H1 (cell line): ENCODE measurements around the gene LRRK1. TPM values are rescaled to one million over a fixed set of nuclear protein-coding genes. Genes with fewer than 3 reads are reported as not detected.

Source experiments
- BCL11A ChIP-seq, 2 experiments: IDR thresholded peaks; one replicate each; pipeline ENCODE4 v1.6.1; 2011; ENCODE audit warnings: low read depth in 2 of 2, low read length in 2 of 2, mild to moderate bottlenecking in 2 of 2
- CEBPB ChIP-seq: IDR thresholded peaks from 2 replicates; pipeline ENCODE4 v1.6.1; 2012; ENCODE audit warnings: low read depth, low read length
- CHD7 ChIP-seq: fragments of 300-600 bp; sonication (generic); IDR thresholded peaks from 2 replicates; pipeline ENCODE4 v1.7.1; 2012; ENCODE audit warnings: low read length, moderate library complexity, mild to moderate bottlenecking, inconsistent platforms; ENCODE audit not compliant: insufficient replicate concordance
- EZH2 ChIP-seq: fragments of 200-600 bp; sonication (generic); IDR thresholded peaks from 2 replicates; pipeline ENCODE4 v1.7.1; 2012; ENCODE audit warnings: low read depth, mild to moderate bottlenecking, moderate library complexity, low read length, inconsistent platforms; ENCODE audit not compliant: severe bottlenecking
- JUN ChIP-seq: IDR thresholded peaks from 2 replicates; pipeline ENCODE4 v1.6.1; 2011; ENCODE audit warnings: low read depth, mild to moderate bottlenecking, improper control_type of control experiment, low read length
- PHF8 ChIP-seq: fragments of 200-600 bp; sonication (generic); conservative IDR thresholded peaks from 2 replicates; pipeline ENCODE4 v1.7.1; 2012; ENCODE audit warnings: low read depth, mild to moderate bottlenecking, inconsistent platforms, low read length, moderate library complexity
- RXRA ChIP-seq: IDR thresholded peaks from 2 replicates; pipeline ENCODE4 v1.6.1; 2011; ENCODE audit warnings: low read depth, mild to moderate bottlenecking, low read length, moderate library complexity; ENCODE audit not compliant: insufficient read depth
- SUZ12 ChIP-seq: fragments of 200-600 bp; sonication (generic); IDR thresholded peaks from 2 replicates; pipeline ENCODE4 v1.6.1; 2012; ENCODE audit warnings: mild to moderate bottlenecking, inconsistent platforms, low read length, moderate library complexity, mixed read lengths
- polyA plus RNA-seq, 7 experiments: library from polyadenylated mRNA; depleted of rRNA in 3 of 7; stranded (reverse) in 5 of 7; unstranded in 2 of 7; fragments of >200 nt in 5 of 7; fragments of 200-250 nt in 2 of 7; gene quantifications; 1 replicate in 5 of 7; 2 replicates in 1 of 7; 4 replicates in 1 of 7; pipeline versions ENCODE4 v1.2.1 to v1.2.3, GENCODE V29; 2011 to 2013; ENCODE audit warnings: missing spikeins in 2 of 7, mixed read lengths in 2 of 7
- total RNA-seq: library from RNA; stranded (reverse); fragmentation: NEBNext Ultra II Directional; extraction: Animal tissue kit (Norgen Biotek cat#: 25700); gene quantifications from 2 replicates; pipeline ENCODE4 v1.2.1, GENCODE V29; 2021
- TF ChIP-seq, protein P1 (sequence below): IDR thresholded peaks from 2 replicates; pipeline ENCODE4 v1.6.1; 2012; ENCODE audit warnings: inconsistent platforms

The LRRK1 gene
- total and polyA plus RNA-seq, 2 of the 8 experiments (the other 6 are each of a cell fraction or from before 2014, with no cell fraction given): 1.2 to 3.6 TPM

GRCh38 chr15:101060576-101061551 is 141.7 kb downstream of the LRRK1 start (continued):
- TF ChIP-seq CHD7 (no peak), EZH2 (no peak), PHF8 (no peak), SUZ12 (no peak), BCL11A (IDR thresholded peaks at IDR 0.05; ENCODE audit: low read depth in 2 of 2, low read length in 2 of 2) (no peak), RXRA (no peak), CEBPB (no peak), JUN (no peak)
- TF ChIP-seq, protein P1, sequence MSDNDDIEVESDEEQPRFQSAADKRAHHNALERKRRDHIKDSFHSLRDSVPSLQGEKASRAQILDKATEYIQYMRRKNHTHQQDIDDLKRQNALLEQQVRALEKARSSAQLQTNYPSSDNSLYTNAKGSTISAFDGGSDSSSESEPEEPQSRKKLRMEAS: no peak
